ENCODE results near the gene SMARCA5.

The SMARCA5 gene

GRCh38 chr4:143558286-143558685 lies 44.8 kb downstream of the SMARCA5 start:
- Mint-ChIP-seq H3K9me3 (peaks cover 4% of the 10 kb centered on the region), H3K4me1 (peaks cover 23% of the 10 kb centered on the region), H3K27ac (peak overlapping the region; percentile 55), H3K4me3 (peak overlapping the region; percentile 81), H3K27me3 (no peaks in the 10 kb centered on the region), H3K36me3 (peaks cover 7% of the 10 kb centered on the region)
- CTCF ChIA-PET, result interaction anchor here (1.1 to 2.8 kb wide), 12 partner anchors 11 to 422 kb away, joined by 3 to 14 read pairs (median 4); partner anchors contain the start of gene SMARCA5
- no peak for DNase-seq

GRCh38 chr4:143558823-143559756 lies 45.6 kb downstream of the SMARCA5 start:
- peak overlapping the region; percentile 81 for H3K4me3 Mint-ChIP-seq
- peaks cover 4% of the 10 kb centered on the region for H3K9me3 Mint-ChIP-seq
- peak; percentile 78 for DNase-seq
- peaks cover 4% of the 10 kb centered on the region for H3K36me3 Mint-ChIP-seq
- no peaks in the 10 kb centered on the region for H3K27me3 Mint-ChIP-seq
- CTCF ChIA-PET, result interaction anchor here (1.1 to 2.8 kb wide), 15 partner anchors 10 to 422 kb away, joined by 3 to 14 read pairs (median 4); partner anchors contain the start of gene SMARCA5
- H3K4me1 Mint-ChIP-seq, result peaks cover 23% of the 10 kb centered on the region
- peak overlapping the region; percentile 94 for H3K27ac Mint-ChIP-seq

- Mint-ChIP-seq H3K4me3 (peak overlapping the region; percentile 81), H3K27me3 (no peaks in the 10 kb centered on the region), H3K27ac (peak overlapping the region; percentile 94), H3K4me1 (peaks cover 23% of the 10 kb centered on the region), H3K36me3 (peaks cover 1% of the 10 kb centered on the region), H3K9me3 (peaks cover 4% of the 10 kb centered on the region)
- CTCF ChIA-PET, result interaction anchor here (1.1 to 2.8 kb wide), 7 partner anchors 10 to 421 kb away, joined by 3 to 14 read pairs (median 5); no protein-coding TSS in a partner anchor
- DNase-seq, result peak; percentile 23
These were observed 46.2 kb downstream of the SMARCA5 start for GRCh38 chr4:143559757-143560147.

- Mint-ChIP-seq H3K27ac (no peak overlapping the region), H3K4me3 (no peak overlapping the region), H3K36me3 (no peaks in the 10 kb centered on the region), H3K9me3 (peaks cover 12% of the 10 kb centered on the region), H3K27me3 (no peaks in the 10 kb centered on the region), H3K4me1 (peaks cover 11% of the 10 kb centered on the region)
- DNase-seq, result no peak
- CTCF ChIA-PET, result no interaction called here
These were observed 51.0 kb downstream of the SMARCA5 start for GRCh38 chr4:143564472-143564871.

GRCh38 chr4:143575331-143575730 lies 61.8 kb downstream of the SMARCA5 start:
- CTCF ChIA-PET, result no interaction called here
- Mint-ChIP-seq H3K36me3 (peaks cover 1% of the 10 kb centered on the region), H3K9me3 (no peaks in the 10 kb centered on the region), H3K27ac (no peak overlapping the region), H3K27me3 (no peaks in the 10 kb centered on the region), H3K4me3 (no peak overlapping the region), H3K4me1 (no peaks in the 10 kb centered on the region)
- no peak for DNase-seq

- H3K4me1 Mint-ChIP-seq, result no peaks in the 10 kb centered on the region
- CTCF ChIA-PET, result interaction anchor here (1.8 kb wide), 1 partner anchor 22 kb away, joined by 8 read pairs; no protein-coding TSS in a partner anchor
- H3K36me3 Mint-ChIP-seq, result no peaks in the 10 kb centered on the region
- no peak overlapping the region for H3K27ac Mint-ChIP-seq
- no peaks in the 10 kb centered on the region for H3K27me3 Mint-ChIP-seq
- peaks cover 13% of the 10 kb centered on the region for H3K9me3 Mint-ChIP-seq
- DNase-seq, result no peak
- no peak overlapping the region for H3K4me3 Mint-ChIP-seq
These were observed 67.9 kb downstream of the SMARCA5 start for GRCh38 chr4:143581331-143581946.

- no peaks in the 10 kb centered on the region for H3K36me3 Mint-ChIP-seq
- H3K4me1 Mint-ChIP-seq, result no peaks in the 10 kb centered on the region
- no peak for DNase-seq
- peaks cover 13% of the 10 kb centered on the region for H3K9me3 Mint-ChIP-seq
- no peak overlapping the region for H3K27ac Mint-ChIP-seq
- CTCF ChIA-PET, result no interaction called here
- no peak overlapping the region for H3K4me3 Mint-ChIP-seq
- H3K27me3 Mint-ChIP-seq, result peaks cover 4% of the 10 kb centered on the region
These were observed 72.0 kb downstream of the SMARCA5 start for GRCh38 chr4:143585548-143585947.

- H3K36me3 Mint-ChIP-seq, result no peaks in the 10 kb centered on the region
- peaks cover 13% of the 10 kb centered on the region for H3K9me3 Mint-ChIP-seq
- no peak overlapping the region for H3K27ac Mint-ChIP-seq
- H3K27me3 Mint-ChIP-seq, result peaks cover 4% of the 10 kb centered on the region
- no peak for DNase-seq
- no peaks in the 10 kb centered on the region for H3K4me1 Mint-ChIP-seq
- CTCF ChIA-PET, result no interaction called here
- H3K4me3 Mint-ChIP-seq, result no peak overlapping the region
These were observed 72.6 kb downstream of the SMARCA5 start for GRCh38 chr4:143586080-143586479.

- CTCF ChIA-PET, result no interaction called here
- no peak overlapping the region for H3K4me3 Mint-ChIP-seq
- peaks cover 13% of the 10 kb centered on the region for H3K9me3 Mint-ChIP-seq
- no peak for DNase-seq
- H3K4me1 Mint-ChIP-seq, result no peaks in the 10 kb centered on the region
- H3K27ac Mint-ChIP-seq, result no peak overlapping the region
- H3K36me3 Mint-ChIP-seq, result no peaks in the 10 kb centered on the region
- peaks cover 4% of the 10 kb centered on the region for H3K27me3 Mint-ChIP-seq
These were observed 74.2 kb downstream of the SMARCA5 start for GRCh38 chr4:143587703-143588102.

- Mint-ChIP-seq H3K36me3 (no peaks in the 10 kb centered on the region), H3K27ac (no peak overlapping the region), H3K4me3 (no peak overlapping the region), H3K9me3 (peaks cover 4% of the 10 kb centered on the region), H3K27me3 (no peaks in the 10 kb centered on the region), H3K4me1 (no peaks in the 10 kb centered on the region)
- CTCF ChIA-PET, result no interaction called here
- no peak for DNase-seq
These were observed 83.8 kb downstream of the SMARCA5 start for GRCh38 chr4:143597276-143597675.

GRCh38 chr4:143598816-143599215 lies 85.3 kb downstream of the SMARCA5 start:
- CTCF ChIA-PET, result no interaction called here
- Mint-ChIP-seq H3K4me3 (no peak overlapping the region), H3K4me1 (no peaks in the 10 kb centered on the region), H3K36me3 (no peaks in the 10 kb centered on the region), H3K27me3 (no peaks in the 10 kb centered on the region), H3K9me3 (peaks cover 4% of the 10 kb centered on the region), H3K27ac (no peak overlapping the region)
- DNase-seq, result no peak

- CTCF ChIA-PET, result no interaction called here
- Mint-ChIP-seq H3K36me3 (no peaks in the 10 kb centered on the region), H3K9me3 (no peaks in the 10 kb centered on the region), H3K27me3 (no peaks in the 10 kb centered on the region), H3K27ac (no peak overlapping the region), H3K4me3 (no peak overlapping the region), H3K4me1 (no peaks in the 10 kb centered on the region)
- no peak for DNase-seq
These were observed 86.3 kb downstream of the SMARCA5 start for GRCh38 chr4:143599827-143600226.

GRCh38 chr4:143606480-143606879 lies 93.0 kb downstream of the SMARCA5 start:
- H3K36me3 Mint-ChIP-seq, result no peaks in the 10 kb centered on the region
- CTCF ChIA-PET, result no interaction called here

More at GRCh38 chr4:143606480-143606879, 93.0 kb downstream of the SMARCA5 start:
- Mint-ChIP-seq H3K27ac (no peak overlapping the region), H3K4me1 (no peaks in the 10 kb centered on the region), H3K9me3 (peaks cover 1% of the 10 kb centered on the region), H3K27me3 (no peaks in the 10 kb centered on the region), H3K4me3 (no peak overlapping the region)
- no peak for DNase-seq
